SK-N-SH (cell line): ENCODE data around the gene ADPRHL1.

Experiments used
- CHD2 ChIP-seq: fragments of 150-350 bp; IDR thresholded peaks from 2 replicates; pipeline ENCODE4 v1.6.1; 2018; ENCODE audit warnings: low read length; ENCODE audit not compliant: partially characterized antibody
- EP300 ChIP-seq, 2 experiments: IDR thresholded peaks; 2 replicates each; pipeline versions ENCODE4 v1.4.0 to v1.6.1; 2012; ENCODE audit warnings: borderline replicate concordance in 1 of 2, low read depth in 1 of 2, low read length in 1 of 2
- GABPA ChIP-seq: IDR thresholded peaks from 2 replicates; pipeline ENCODE4 v1.4.0; 2012; ENCODE audit warnings: low read depth, mild to moderate bottlenecking
- POLR2AphosphoS5 ChIP-seq: IDR thresholded peaks from 2 replicates; pipeline ENCODE4 v1.6.1; 2012; ENCODE audit warnings: low read depth, low read length
- RFX5 ChIP-seq: IDR thresholded peaks from 2 replicates; pipeline ENCODE4 v1.6.1; 2012; ENCODE audit warnings: mild to moderate bottlenecking, improper control_type of control experiment, low read length
- TAF1 ChIP-seq: IDR thresholded peaks from 2 replicates; pipeline ENCODE4 v1.6.1; 2012; ENCODE audit warnings: low read depth, mild to moderate bottlenecking, low read length, moderate library complexity, borderline replicate concordance
- TCF12 ChIP-seq: IDR thresholded peaks from 2 replicates; pipeline ENCODE4 v1.4.0; 2012
- TF ChIP-seq, protein P1 (sequence below): fragments of 200-600 bp; sonication (generic); IDR thresholded peaks from 2 replicates; pipeline ENCODE4 v1.6.1; 2017; ENCODE audit warnings: antibody characterized with exemption, mild to moderate bottlenecking, moderate library complexity

DNA sequence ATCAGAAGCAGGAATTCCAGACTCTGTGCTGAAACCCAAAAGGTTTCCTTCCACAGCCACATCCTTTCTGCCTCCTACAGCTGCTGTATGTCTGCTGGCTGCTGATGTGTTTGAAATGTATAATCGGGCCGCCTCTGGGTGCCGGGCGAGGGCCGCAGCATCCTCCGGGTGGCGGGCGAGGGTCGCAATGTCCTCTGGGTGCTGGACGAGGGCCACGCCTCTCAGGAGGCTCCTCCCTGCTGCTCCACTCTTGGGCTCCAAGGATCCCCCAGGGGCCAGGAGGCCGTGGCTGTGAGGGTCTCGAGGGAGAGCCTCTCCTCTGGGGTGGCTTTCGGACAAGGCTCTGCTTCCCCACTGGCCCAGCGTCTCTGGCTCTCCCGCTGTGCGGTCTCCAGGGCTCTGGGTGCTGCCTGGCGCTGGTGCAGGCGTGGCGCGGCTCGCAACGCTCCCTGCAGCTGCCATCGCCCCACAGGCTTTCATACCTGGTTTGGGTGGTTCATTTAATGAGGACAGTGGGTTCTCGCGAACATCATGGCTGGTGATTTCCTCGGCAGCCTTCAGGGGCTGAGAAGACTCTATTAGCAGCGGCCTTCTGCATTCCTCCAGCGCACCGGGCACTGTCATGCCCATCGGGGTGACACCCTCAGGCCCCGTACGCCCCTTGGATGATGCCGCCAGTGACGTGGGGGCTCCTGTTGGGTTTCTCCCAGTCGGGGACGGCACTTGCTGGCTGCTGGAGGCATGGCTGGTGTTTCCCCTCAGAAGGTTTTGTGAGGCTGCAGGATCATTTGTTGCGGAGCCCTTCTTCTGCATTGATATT lies 47.6 kb downstream of the ADPRHL1 start:
- TF ChIP-seq, protein P1, sequence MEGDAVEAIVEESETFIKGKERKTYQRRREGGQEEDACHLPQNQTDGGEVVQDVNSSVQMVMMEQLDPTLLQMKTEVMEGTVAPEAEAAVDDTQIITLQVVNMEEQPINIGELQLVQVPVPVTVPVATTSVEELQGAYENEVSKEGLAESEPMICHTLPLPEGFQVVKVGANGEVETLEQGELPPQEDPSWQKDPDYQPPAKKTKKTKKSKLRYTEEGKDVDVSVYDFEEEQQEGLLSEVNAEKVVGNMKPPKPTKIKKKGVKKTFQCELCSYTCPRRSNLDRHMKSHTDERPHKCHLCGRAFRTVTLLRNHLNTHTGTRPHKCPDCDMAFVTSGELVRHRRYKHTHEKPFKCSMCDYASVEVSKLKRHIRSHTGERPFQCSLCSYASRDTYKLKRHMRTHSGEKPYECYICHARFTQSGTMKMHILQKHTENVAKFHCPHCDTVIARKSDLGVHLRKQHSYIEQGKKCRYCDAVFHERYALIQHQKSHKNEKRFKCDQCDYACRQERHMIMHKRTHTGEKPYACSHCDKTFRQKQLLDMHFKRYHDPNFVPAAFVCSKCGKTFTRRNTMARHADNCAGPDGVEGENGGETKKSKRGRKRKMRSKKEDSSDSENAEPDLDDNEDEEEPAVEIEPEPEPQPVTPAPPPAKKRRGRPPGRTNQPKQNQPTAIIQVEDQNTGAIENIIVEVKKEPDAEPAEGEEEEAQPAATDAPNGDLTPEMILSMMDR: no peak
- TF ChIP-seq TAF1 (no peak), RFX5 (no peak), CHD2 (no peak), EP300 (IDR thresholded peaks at IDR 0.05; ENCODE audit: borderline replicate concordance in 1 of 2, low read depth in 1 of 2, low read length in 1 of 2) (no peak), POLR2AphosphoS5 (no peak), TCF12 (no peak), GABPA (no peak)
